Astrocyte (in vitro differentiated cells and primary cell): ENCODE results near the gene CDH10. TPM values are rescaled to one million over a fixed set of nuclear protein-coding genes. Genes with fewer than 3 reads are reported as not detected.

Experiments
- DNase-seq: peaks from one replicate; pipeline ENCODE4 v3.0.0-alpha.2; 2010; ENCODE audit warnings: low read depth
- FAIRE-seq: peaks from 2 replicates; lab custom pipeline; 2011; peaks lifted over from hg19 to GRCh38; lab: Jason Lieb, UNC
- H2AFZ ChIP-seq: 2 replicates; pipeline ENCODE4 v1.6.0; 2012; ENCODE audit warnings: low read depth, low read length, inconsistent platforms
- H3K27ac ChIP-seq: 2 replicates; pipeline ENCODE4 v1.5.1; 2011; ENCODE audit warnings: low read depth, low read length, inconsistent platforms
- H3K27me3 ChIP-seq: 2 replicates; pipeline ENCODE4 v1.6.0; 2011; ENCODE audit warnings: low read length, inconsistent platforms; ENCODE audit not compliant: insufficient read depth
- H3K36me3 ChIP-seq: 2 replicates; pipeline ENCODE4 v1.5.1; 2011; ENCODE audit warnings: low read length, inconsistent platforms; ENCODE audit not compliant: insufficient read depth
- H3K4me1 ChIP-seq: 2 replicates; pipeline ENCODE4 v1.5.1; 2011; ENCODE audit warnings: low read length, inconsistent platforms; ENCODE audit not compliant: insufficient read depth
- H3K4me2 ChIP-seq: 2 replicates; pipeline ENCODE4 v1.6.0; 2012; ENCODE audit warnings: low read length, inconsistent platforms
- H3K4me3 ChIP-seq: 2 replicates; pipeline ENCODE4 v1.5.1; 2011; ENCODE audit warnings: low read depth, mild to moderate bottlenecking, low read length, inconsistent platforms; ENCODE audit not compliant: insufficient read depth
- H3K79me2 ChIP-seq: 2 replicates; pipeline ENCODE4 v1.6.0; 2012; ENCODE audit warnings: mild to moderate bottlenecking, low read length, inconsistent platforms; ENCODE audit not compliant: insufficient read depth
- H3K9ac ChIP-seq: 2 replicates; pipeline ENCODE4 v1.6.0; 2012; ENCODE audit warnings: mild to moderate bottlenecking, low read length, inconsistent platforms
- H3K9me3 ChIP-seq: 2 replicates; pipeline ENCODE4 v1.5.1; 2012; ENCODE audit warnings: low read depth, mild to moderate bottlenecking, low read length, inconsistent platforms; ENCODE audit not compliant: insufficient read depth
- H4K20me1 ChIP-seq: 2 replicates; pipeline ENCODE4 v1.6.0; 2012; ENCODE audit warnings: low read length, inconsistent platforms; ENCODE audit not compliant: insufficient read depth
- H3K27ac Mint-ChIP-seq: one replicate; pipeline ENCODE4 v1.8.0; 2021; ENCODE audit warnings: mild to moderate bottlenecking, mixed read lengths; ENCODE audit not compliant: unreplicated experiment
- H3K27me3 Mint-ChIP-seq: one replicate; pipeline ENCODE4 v1.8.0; 2021; ENCODE audit warnings: low read depth, mixed read lengths; ENCODE audit not compliant: unreplicated experiment
- H3K36me3 Mint-ChIP-seq: one replicate; pipeline ENCODE4 v1.8.0; 2021; ENCODE audit warnings: low read depth, mixed read lengths; ENCODE audit not compliant: unreplicated experiment
- H3K4me1 Mint-ChIP-seq: one replicate; pipeline ENCODE4 v1.8.0; 2021; ENCODE audit warnings: low read depth, mixed read lengths; ENCODE audit not compliant: unreplicated experiment
- H3K4me3 Mint-ChIP-seq: one replicate; pipeline ENCODE4 v1.8.0; 2021; ENCODE audit warnings: mild to moderate bottlenecking, moderate library complexity, mixed read lengths; ENCODE audit not compliant: unreplicated experiment
- H3K9me3 Mint-ChIP-seq: one replicate; pipeline ENCODE4 v1.8.0; 2021; ENCODE audit warnings: mild to moderate bottlenecking, mixed read lengths; ENCODE audit not compliant: unreplicated experiment
- CTCF ChIP-seq: IDR thresholded peaks from 2 replicates; pipeline ENCODE4 v1.5.1; 2011; ENCODE audit warnings: low read depth, mild to moderate bottlenecking, inconsistent platforms, low read length, moderate library complexity; ENCODE audit not compliant: insufficient read depth
- EZH2 ChIP-seq: IDR thresholded peaks from 2 replicates; pipeline ENCODE4 v1.6.1; 2012; ENCODE audit warnings: mild to moderate bottlenecking, low read length, inconsistent platforms; ENCODE audit not compliant: insufficient read depth
- total RNA-seq: library from RNA; stranded (reverse); gene quantifications from 2 replicates; pipeline ENCODE4 v1.2.1, GENCODE V29; 2021

Gene CDH10
- total RNA-seq, 1 donor from 2014 or later: 6.9 TPM

GRCh38 chr5:24595329-24595728 lies 49.4 kb downstream of the CDH10 start:
- no peak overlapping the region for H3K9ac ChIP-seq
- H3K4me1 Mint-ChIP-seq: peaks cover 4% of the 10 kb centered on the region
- no peaks in the 10 kb centered on the region for H3K27me3 ChIP-seq
- H3K27me3 Mint-ChIP-seq: no peaks in the 10 kb centered on the region
- H3K36me3 ChIP-seq: no peaks in the 10 kb centered on the region
- no peak for TF ChIP-seq CTCF
- TF ChIP-seq EZH2: no peak
- no peak overlapping the region for H3K27ac Mint-ChIP-seq
- H3K36me3 Mint-ChIP-seq: no peaks in the 10 kb centered on the region
- no peak overlapping the region for H3K27ac ChIP-seq
- H3K4me1 ChIP-seq: no peaks in the 10 kb centered on the region
- DNase-seq: no peak
- H3K9me3 ChIP-seq: no peaks in the 10 kb centered on the region
- no peak overlapping the region for H2AFZ ChIP-seq
- no peaks in the 10 kb centered on the region for H3K9me3 Mint-ChIP-seq
- no peak overlapping the region for H3K4me3 ChIP-seq
- H4K20me1 ChIP-seq: no peaks in the 10 kb centered on the region
- no peaks in the 10 kb centered on the region for H3K79me2 ChIP-seq
- FAIRE-seq: no peak
- H3K4me2 ChIP-seq: no peak overlapping the region
- no peak overlapping the region for H3K4me3 Mint-ChIP-seq

- Mint-ChIP-seq H3K4me1 (peaks cover 4% of the 10 kb centered on the region), H3K27ac (no peak overlapping the region), H3K9me3 (no peaks in the 10 kb centered on the region), H3K27me3 (no peaks in the 10 kb centered on the region), H3K36me3 (no peaks in the 10 kb centered on the region), H3K4me3 (no peak overlapping the region)
- H3K27me3 ChIP-seq: no peaks in the 10 kb centered on the region
- H3K4me2 ChIP-seq: no peak overlapping the region
- no peaks in the 10 kb centered on the region for H4K20me1 ChIP-seq
- no peak overlapping the region for H3K27ac ChIP-seq
- no peak overlapping the region for H3K4me3 ChIP-seq
- FAIRE-seq (no peak), DNase-seq (no peak)
- H2AFZ ChIP-seq: no peak overlapping the region
- TF ChIP-seq EZH2 (no peak), CTCF (no peak)
- no peak overlapping the region for H3K9ac ChIP-seq
- no peaks in the 10 kb centered on the region for H3K4me1 ChIP-seq
- no peaks in the 10 kb centered on the region for H3K9me3 ChIP-seq
- no peaks in the 10 kb centered on the region for H3K79me2 ChIP-seq
- no peaks in the 10 kb centered on the region for H3K36me3 ChIP-seq
These were observed 53.4 kb downstream of the CDH10 start for GRCh38 chr5:24591426-24591825.

GRCh38 chr5:24589566-24589965 lies 55.2 kb downstream of the CDH10 start:
- TF ChIP-seq CTCF: no peak
- TF ChIP-seq EZH2: no peak
- no peaks in the 10 kb centered on the region for H3K27me3 ChIP-seq
- H3K9me3 ChIP-seq: no peaks in the 10 kb centered on the region
- FAIRE-seq (no peak), DNase-seq (no peak)
- Mint-ChIP-seq H3K4me3 (no peak overlapping the region), H3K4me1 (peaks cover 4% of the 10 kb centered on the region), H3K36me3 (no peaks in the 10 kb centered on the region), H3K27ac (no peak overlapping the region), H3K27me3 (no peaks in the 10 kb centered on the region), H3K9me3 (no peaks in the 10 kb centered on the region)
- no peaks in the 10 kb centered on the region for H3K36me3 ChIP-seq
- H3K9ac ChIP-seq: no peak overlapping the region
- H2AFZ ChIP-seq: no peak overlapping the region
- H3K4me2 ChIP-seq: no peak overlapping the region
- H3K4me3 ChIP-seq: no peak overlapping the region
- no peaks in the 10 kb centered on the region for H3K79me2 ChIP-seq
- H3K4me1 ChIP-seq: no peaks in the 10 kb centered on the region
- H4K20me1 ChIP-seq: no peaks in the 10 kb centered on the region
- H3K27ac ChIP-seq: no peak overlapping the region
